Right lobe of liver (tissue), 6 donors: Measurements from ENCODE around the gene RIMS3. TPM values are rescaled to one million over a fixed set of nuclear protein-coding genes. Genes with fewer than 3 reads are reported as not detected.

ENCODE experiments used
- ATAC-seq, 4 donors: fragments of 200-7000 bp; cut with Tn5 transposase; one replicate each; pipeline ENCODE4 v1.9.1; 2020; ENCODE audit warnings: mild to moderate bottlenecking in 4 of 4, moderate library complexity in 4 of 4
- DNase-seq, 3 donors: peaks; one replicate each; pipeline ENCODE4 v3.0.0-alpha.2; 2020
- H3K27ac ChIP-seq, 3 donors: fragments of 200-600 bp; one replicate each; pipeline ENCODE4 v1.8.0; 2022
- H3K27me3 ChIP-seq, 2 donors: fragments of 200-600 bp; one replicate each; pipeline ENCODE4 v1.8.0; 2022
- H3K36me3 ChIP-seq, 4 donors: fragments of 200-600 bp; sonication (generic) in 1 of 4; one replicate each; pipeline versions ENCODE4 v1.5.1 to v1.8.0; 2017 to 2022; ENCODE audit warnings: control low read depth in 1 of 4
- H3K4me1 ChIP-seq, 4 donors: fragments of 200-600 bp; sonication (generic) in 1 of 4; one replicate each; pipeline versions ENCODE4 v1.5.1 to v1.8.0; 2017 to 2022; ENCODE audit warnings: control low read depth in 1 of 4
- H3K4me3 ChIP-seq, 3 donors: fragments of 200-600 bp; one replicate each; pipeline ENCODE4 v1.8.0; 2022
- H3K9me3 ChIP-seq, 4 donors: fragments of 200-600 bp; sonication (generic) in 1 of 4; one replicate each; pipeline versions ENCODE4 v1.5.1 to v1.8.0; 2017 to 2022; ENCODE audit warnings: control low read depth in 1 of 4
- POLR2A ChIP-seq: fragments of 450-650 bp; IDR thresholded peaks from one replicate; pipeline ENCODE4 v1.6.1; 2017; ENCODE audit warnings: antibody characterized with exemption, mild to moderate bottlenecking
- WGBS: methylation state at CpG from one replicate; pipeline ENCODE4 v1.1.6; 2018; ENCODE audit warnings: low coverage, low lambda C conversion rate; ENCODE audit not compliant: insufficient coverage; ENCODE audit errors: missing lambda C conversion rate; 5-methylcytosine and 5-hydroxymethylcytosine counted together
- intact Hi-C, 2 donors: fragments of 100-400 bp; cut with DNase I; formaldehyde crosslinking; loops; one replicate each; pipeline versions ENCODE4 v1.11.2 to v1.14.1; 2022
- total RNA-seq, 6 experiments: library from RNA; depleted of rRNA in 2 of 6; stranded (reverse); fragments of >200 nt in 2 of 6; fragmentation: NEBNext Ultra II Directional in 3 of 6; extraction: Animal tissue kit (Norgen Biotek cat#: 25700) in 3 of 6; gene quantifications; one replicate each; pipeline versions ENCODE4 v1.1.0 to v1.2.4, GENCODE V29; 2016 to 2023
- TF ChIP-seq, protein P1 (sequence below), 4 donors: fragments of 200-600 bp in 3 of 4; fragments of 450-650 bp in 1 of 4; IDR thresholded peaks; one replicate each; pipeline versions ENCODE4 v1.5.1 to v1.8.0; 2016 to 2022; ENCODE audit warnings: antibody characterized with exemption in 4 of 4, mild to moderate bottlenecking in 2 of 4
- donor health status: DM: no; HTN: yes; CAD: no.
- donor health status: DM: no; HTN: no; CAD: no.
- donor health status: DM: no; HTN: no; CAD: no.
- donor health status: DM: no; HTN: yes; CAD: no.
- donor health status: DM: no; HTN: yes; CAD: no.

RIMS3 gene
- total RNA-seq, 6 experiments from 2014 or later, result 0.35 to 1.4 (median 0.45) TPM

DNA sequence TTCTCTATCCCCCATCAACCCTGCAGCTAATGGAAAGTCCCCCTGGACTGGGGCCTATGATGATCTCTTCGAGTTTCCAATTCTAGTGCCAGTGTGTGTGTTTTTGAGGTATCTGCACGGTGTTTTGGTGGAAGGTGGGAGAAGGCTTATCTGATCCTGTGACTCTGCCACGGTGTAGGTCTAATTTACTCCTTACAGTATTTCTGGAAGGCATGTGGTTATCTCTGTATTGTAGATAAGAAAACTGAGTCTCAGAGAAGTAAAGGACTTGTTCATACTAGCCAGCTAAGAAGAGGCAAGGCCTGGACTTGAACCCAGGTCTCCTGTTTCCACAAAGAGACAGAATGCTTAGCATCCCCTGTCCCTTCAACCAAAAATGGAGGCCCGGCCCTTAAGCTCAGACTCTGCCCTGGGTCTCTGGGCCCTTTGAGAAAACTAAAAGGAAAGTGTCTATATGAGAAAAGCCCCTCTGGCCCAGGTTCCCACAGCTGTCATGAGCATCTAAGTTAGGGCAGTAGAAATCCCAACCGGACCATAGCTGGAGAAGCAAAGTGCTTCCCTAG lies 20.3 kb downstream of the RIMS3 start:
- Histone ChIP-seq H3K4me1 (no peaks in the 10 kb centered on the region), H3K4me3 (no peak overlapping the region), H3K36me3 (no peaks in the 10 kb centered on the region), H3K9me3 (no peaks in the 10 kb centered on the region), H3K27ac (no peak overlapping the region), H3K27me3 (no peaks in the 10 kb centered on the region)
- 92% methylated on average over 4 of the region's 5 CpGs for WGBS
- DNase-seq, result no peak
- no peak for ATAC-seq
- intact Hi-C loops, result no loop called here
- TF ChIP-seq POLR2A, result no peak
- TF ChIP-seq, protein P1, sequence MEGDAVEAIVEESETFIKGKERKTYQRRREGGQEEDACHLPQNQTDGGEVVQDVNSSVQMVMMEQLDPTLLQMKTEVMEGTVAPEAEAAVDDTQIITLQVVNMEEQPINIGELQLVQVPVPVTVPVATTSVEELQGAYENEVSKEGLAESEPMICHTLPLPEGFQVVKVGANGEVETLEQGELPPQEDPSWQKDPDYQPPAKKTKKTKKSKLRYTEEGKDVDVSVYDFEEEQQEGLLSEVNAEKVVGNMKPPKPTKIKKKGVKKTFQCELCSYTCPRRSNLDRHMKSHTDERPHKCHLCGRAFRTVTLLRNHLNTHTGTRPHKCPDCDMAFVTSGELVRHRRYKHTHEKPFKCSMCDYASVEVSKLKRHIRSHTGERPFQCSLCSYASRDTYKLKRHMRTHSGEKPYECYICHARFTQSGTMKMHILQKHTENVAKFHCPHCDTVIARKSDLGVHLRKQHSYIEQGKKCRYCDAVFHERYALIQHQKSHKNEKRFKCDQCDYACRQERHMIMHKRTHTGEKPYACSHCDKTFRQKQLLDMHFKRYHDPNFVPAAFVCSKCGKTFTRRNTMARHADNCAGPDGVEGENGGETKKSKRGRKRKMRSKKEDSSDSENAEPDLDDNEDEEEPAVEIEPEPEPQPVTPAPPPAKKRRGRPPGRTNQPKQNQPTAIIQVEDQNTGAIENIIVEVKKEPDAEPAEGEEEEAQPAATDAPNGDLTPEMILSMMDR (IDR thresholded peaks at IDR 0.05), result no peak

DNA sequence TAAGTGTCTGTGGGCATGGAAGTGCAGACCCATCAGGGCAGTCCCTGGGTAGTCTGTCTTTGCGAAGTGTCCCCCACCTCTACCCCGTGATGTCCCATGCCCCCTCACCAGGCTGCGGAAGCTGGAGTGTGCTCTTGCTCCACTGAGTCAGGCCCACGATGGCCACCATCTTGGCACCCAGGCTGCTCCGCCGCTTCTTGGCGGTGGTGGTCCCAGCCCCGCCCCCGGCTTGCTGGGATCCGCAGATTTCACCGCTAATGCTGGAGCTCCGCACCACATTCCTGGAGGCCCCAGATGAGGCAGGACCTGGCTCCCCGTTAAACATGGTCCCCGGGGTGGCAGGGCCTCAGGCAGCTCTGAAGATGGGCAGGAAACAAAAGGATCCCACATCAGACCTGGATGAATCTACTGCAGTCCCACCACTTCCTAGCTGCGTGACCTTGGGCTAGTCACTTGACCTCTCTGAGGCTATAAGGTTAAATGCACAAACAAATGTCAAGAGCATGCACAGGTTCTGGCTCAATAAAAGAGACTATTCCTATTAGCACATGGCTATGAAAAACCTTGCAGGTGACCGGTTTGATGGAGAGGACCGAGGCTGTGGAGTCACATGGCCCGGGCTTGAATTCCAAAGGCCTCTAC lies 23.8 kb downstream of the RIMS3 start:
- peak in 1 of 3 donors; percentile 37 for DNase-seq

DNA sequence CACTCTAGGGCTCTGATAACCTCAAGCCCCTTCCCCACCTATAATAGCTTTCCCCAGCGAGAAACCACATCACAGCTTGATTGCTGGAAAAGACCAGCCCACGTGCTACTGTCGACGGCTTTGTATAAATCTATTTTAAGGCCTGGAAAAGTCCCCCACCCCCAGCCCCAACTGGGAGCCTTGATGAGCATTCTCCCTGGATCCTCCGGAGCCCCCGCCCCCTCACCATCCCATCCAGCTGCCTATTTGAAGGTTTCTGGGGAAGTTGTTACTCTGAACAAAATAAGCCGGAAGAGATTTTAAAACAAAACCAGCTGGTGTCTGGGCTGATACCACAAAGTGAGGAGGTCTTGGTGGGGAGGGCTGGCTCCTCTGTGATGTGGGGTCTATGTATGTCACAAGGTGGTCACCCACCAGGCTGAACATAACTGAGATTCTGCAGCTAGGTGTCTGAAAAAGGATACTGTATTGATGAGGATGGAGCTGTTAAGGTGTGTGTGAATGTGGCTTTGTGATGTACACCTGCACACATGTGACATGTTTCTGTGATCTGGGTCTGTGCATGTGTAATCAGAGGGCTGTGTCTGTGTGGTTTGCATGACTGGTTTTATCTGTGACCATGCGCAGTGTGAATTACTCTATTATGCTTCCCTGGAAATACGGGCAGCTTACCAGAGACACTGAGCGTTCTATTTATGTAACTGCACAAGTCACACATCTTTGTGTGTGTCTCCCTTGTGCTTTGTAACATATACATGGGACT lies 25.0 kb downstream of the RIMS3 start:
- no peak overlapping the region for H3K27ac ChIP-seq
- WGBS, result 83% methylated on average over 9 of the region's 10 CpGs
- TF ChIP-seq, protein P1 (IDR thresholded peaks at IDR 0.05), result no peak
- no peak for TF ChIP-seq POLR2A
- H3K9me3 ChIP-seq, result no peaks in the 10 kb centered on the region
- H3K27me3 ChIP-seq, result no peaks in the 10 kb centered on the region
- H3K4me1 ChIP-seq, result no peaks in the 10 kb centered on the region
- no peaks in the 10 kb centered on the region for H3K36me3 ChIP-seq
- H3K4me3 ChIP-seq, result no peak overlapping the region
- intact Hi-C loops, result no loop called here
- ATAC-seq, result no peak
- no peak for DNase-seq

More for the DNA sequence above, 23.8 kb downstream of the RIMS3 start:
- Histone ChIP-seq H3K4me1 (no peaks in the 10 kb centered on the region), H3K27me3 (no peaks in the 10 kb centered on the region), H3K36me3 (no peaks in the 10 kb centered on the region), H3K27ac (no peak overlapping the region), H3K9me3 (no peaks in the 10 kb centered on the region), H3K4me3 (no peak overlapping the region)
- 67% methylated on average over 4 of the region's 18 CpGs for WGBS
- intact Hi-C loops, result no loop called here
- no peak for TF ChIP-seq POLR2A
- TF ChIP-seq, protein P1 (IDR thresholded peaks at IDR 0.05), result no peak
- no peak for ATAC-seq

DNA sequence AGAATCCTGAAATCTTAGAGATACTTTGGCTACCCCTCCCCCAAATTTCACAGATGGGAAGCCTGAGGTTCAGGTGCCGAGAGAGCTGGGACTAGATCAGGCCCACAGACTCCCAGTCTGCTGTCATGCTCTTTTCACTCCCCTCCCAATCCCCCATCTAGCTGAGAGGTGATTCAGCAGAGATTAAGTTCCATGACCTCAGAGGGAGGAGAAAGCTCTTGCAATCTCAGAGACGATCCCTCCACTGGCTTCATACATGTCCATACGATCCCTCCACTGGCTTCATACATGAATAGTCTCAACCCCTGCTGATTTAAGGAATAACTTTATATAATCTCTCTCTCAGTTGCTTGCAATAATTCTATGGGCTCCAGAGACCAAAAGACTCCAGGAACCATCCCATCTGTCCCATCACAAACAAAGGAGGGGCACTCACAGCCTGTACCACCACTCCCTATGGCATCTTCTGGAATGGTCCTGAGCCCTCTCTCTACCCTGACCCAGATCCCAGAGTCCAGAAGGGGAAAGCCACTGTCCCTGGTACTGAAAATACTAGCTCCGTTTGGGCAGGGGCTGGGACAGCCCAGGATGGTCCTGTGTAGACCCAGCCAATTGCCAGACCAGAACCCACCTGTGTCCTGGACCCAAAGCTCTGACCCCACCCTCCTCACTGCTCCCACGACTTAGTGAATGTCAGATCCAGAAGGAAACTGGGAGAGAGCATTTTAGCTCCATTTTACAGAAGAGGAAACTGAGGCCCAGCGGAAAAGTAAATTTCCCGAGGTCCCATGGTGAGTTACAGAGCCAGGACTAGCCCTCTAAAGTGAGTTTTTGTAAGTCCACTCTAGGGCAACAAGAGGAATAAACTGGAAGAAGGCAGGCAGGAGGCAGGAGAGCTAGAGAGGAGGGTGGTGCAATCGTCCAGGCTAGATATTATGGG lies 27.1 kb downstream of the RIMS3 start:
- no peak for TF ChIP-seq POLR2A
- TF ChIP-seq, protein P1 (IDR thresholded peaks at IDR 0.05), result no peak
- Histone ChIP-seq H3K4me1 (no peaks in the 10 kb centered on the region), H3K27ac (no peak overlapping the region), H3K4me3 (no peak overlapping the region), H3K36me3 (no peaks in the 10 kb centered on the region), H3K9me3 (no peaks in the 10 kb centered on the region), H3K27me3 (no peaks in the 10 kb centered on the region)
- 67% methylated on average over 8 of the region's 8 CpGs for WGBS
- DNase-seq (no peak), ATAC-seq (no peak)
- intact Hi-C loops, result loop anchor here in 1 of 2 donors (10.0 kb wide), 1 partner anchor 206 kb away; no protein-coding TSS in a partner anchor
